Adrenal gland (tissue), 12 donors: ENCODE data around the gene AHNAK2. TPM values are rescaled to one million over a fixed set of nuclear protein-coding genes. Genes with fewer than 3 reads are reported as not detected.

Source experiments
- DNase-seq, 7 donors: peaks; one replicate each; pipeline ENCODE4 v3.0.0-alpha.2; 2019 to 2020
- H3K27ac ChIP-seq, 5 donors: fragments of 200-600 bp; sonication (generic) in 4 of 5; 1 replicate in 3 of 5; 2 replicates in 2 of 5; pipeline versions ENCODE4 v1.5.1 to v1.8.0; 2016 to 2020; ENCODE audit warnings: mild to moderate bottlenecking in 1 of 5
- H3K27me3 ChIP-seq: fragments of 200-600 bp; 2 replicates; pipeline ENCODE4 v1.8.0; 2021
- H3K36me3 ChIP-seq, 2 donors: fragments of 200-600 bp; replicated peaks in 1 of 2; 1 replicate in 1 of 2; 2 replicates in 1 of 2; pipeline versions ENCODE4 v1.5.1 to v1.8.0; 2018 to 2022
- H3K4me1 ChIP-seq, 2 donors: fragments of 200-600 bp; replicated peaks in 1 of 2; 1 replicate in 1 of 2; 2 replicates in 1 of 2; pipeline versions ENCODE4 v1.5.1 to v1.8.0; 2018 to 2021
- H3K4me3 ChIP-seq, 4 donors: fragments of 200-600 bp; sonication (generic) in 3 of 4; one replicate each; pipeline ENCODE4 v1.5.1; 2016 to 2018
- H3K9me3 ChIP-seq, 3 donors: fragments of 200-600 bp; sonication (generic) in 1 of 3; replicated peaks in 1 of 3; 1 replicate in 2 of 3; 2 replicates in 1 of 3; pipeline versions ENCODE4 v1.5.1 to v1.8.0; 2016 to 2021
- POLR2A ChIP-seq, 2 donors: fragments of 450-650 bp; IDR thresholded peaks; one replicate each; pipeline ENCODE4 v1.6.1; 2017; ENCODE audit warnings: antibody characterized with exemption in 2 of 2, mild to moderate bottlenecking in 2 of 2, moderate library complexity in 1 of 2
- WGBS, 4 donors: extraction: QIAGEN DNeasy Blood & Tissue Kit in 2 of 4; methylation state at CpG; one replicate each; pipeline versions ENCODE4 v1.1.5 to v1.1.7; 2013 to 2017; 5-methylcytosine and 5-hydroxymethylcytosine counted together
- intact Hi-C, 2 donors: fragments of 100-400 bp; cut with DNase I; formaldehyde crosslinking; loops; one replicate each; pipeline versions ENCODE4 v1.14.1 to v1.15.0; 2022 to 2023
- polyA plus RNA-seq, 3 donors: library from polyadenylated mRNA; stranded (reverse); fragments of 200-250 nt in 2 of 3; fragments of 350-450 nt in 1 of 3; fragmentation: Illumina TruSeq in 1 of 3; extraction: RNeasy Lipid Tissue Mini Kit (QIAGEN cat#74804) in 1 of 3; gene quantifications; one replicate each; pipeline ENCODE4 v1.2.3, GENCODE V29; 2013 to 2014
- total RNA-seq, 9 donors: library from RNA; depleted of rRNA in 4 of 9; stranded (reverse); fragments of >200 nt in 4 of 9; fragments of 120-200 nt in 1 of 9; fragmentation: NEBNext Ultra II Directional in 1 of 9; extraction: Animal tissue kit (Norgen Biotek cat#: 25700) in 1 of 9; gene quantifications; one replicate each; pipeline versions ENCODE4 v1.1.0 to v1.2.4, GENCODE V29; 2013 to 2023
- TF ChIP-seq, protein P1 (sequence below), 6 experiments: fragments of 450-650 bp in 4 of 6; fragments of 200-600 bp in 2 of 6; sonication (generic) in 1 of 6; IDR thresholded peaks; 1 replicate in 5 of 6; 2 replicates in 1 of 6; pipeline versions ENCODE4 v1.5.1 to v1.8.0; 2016 to 2021; ENCODE audit warnings: antibody characterized with exemption in 6 of 6, mild to moderate bottlenecking in 2 of 6, moderate library complexity in 1 of 6
- donor health status: healthy with polysubstance abuse.
- donor health status: Bipolar disorder and iron deficiency.
- donor health status: DM: yes; HTN: yes; CAD: no.
- donor health status: DM: no; HTN: no; CAD: no.
- donor health status: DM: no; HTN: no; CAD: no.
- donor health status: DM: yes; HTN: yes; CAD: no.

The AHNAK2 gene
- total and polyA plus RNA-seq, 12 donors, result 0.67 to 16.0 (median 4.1) TPM

DNA sequence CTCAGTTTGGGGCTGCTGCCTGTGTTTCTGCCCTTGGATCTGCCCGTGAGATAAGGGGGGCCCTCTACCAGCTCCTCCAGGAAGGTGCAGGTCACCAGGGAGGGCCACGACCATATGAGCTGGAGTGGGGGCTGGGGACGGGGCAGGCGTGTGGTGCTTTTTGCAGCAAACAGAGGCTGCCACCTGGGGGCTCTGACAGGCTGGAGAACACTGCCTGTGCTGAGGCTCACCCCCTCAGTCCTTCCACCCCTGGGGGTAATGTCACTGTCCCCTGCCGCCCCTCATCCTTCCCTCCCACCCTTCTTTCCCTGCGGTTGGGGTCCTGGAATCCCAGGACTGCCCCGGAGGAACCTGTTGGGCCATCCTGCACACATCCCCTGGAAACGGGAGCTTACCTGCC, 50.3 kb downstream of the AHNAK2 start:
- TF ChIP-seq POLR2A (IDR thresholded peaks at IDR 0.05), result no peak
- TF ChIP-seq, protein P1, sequence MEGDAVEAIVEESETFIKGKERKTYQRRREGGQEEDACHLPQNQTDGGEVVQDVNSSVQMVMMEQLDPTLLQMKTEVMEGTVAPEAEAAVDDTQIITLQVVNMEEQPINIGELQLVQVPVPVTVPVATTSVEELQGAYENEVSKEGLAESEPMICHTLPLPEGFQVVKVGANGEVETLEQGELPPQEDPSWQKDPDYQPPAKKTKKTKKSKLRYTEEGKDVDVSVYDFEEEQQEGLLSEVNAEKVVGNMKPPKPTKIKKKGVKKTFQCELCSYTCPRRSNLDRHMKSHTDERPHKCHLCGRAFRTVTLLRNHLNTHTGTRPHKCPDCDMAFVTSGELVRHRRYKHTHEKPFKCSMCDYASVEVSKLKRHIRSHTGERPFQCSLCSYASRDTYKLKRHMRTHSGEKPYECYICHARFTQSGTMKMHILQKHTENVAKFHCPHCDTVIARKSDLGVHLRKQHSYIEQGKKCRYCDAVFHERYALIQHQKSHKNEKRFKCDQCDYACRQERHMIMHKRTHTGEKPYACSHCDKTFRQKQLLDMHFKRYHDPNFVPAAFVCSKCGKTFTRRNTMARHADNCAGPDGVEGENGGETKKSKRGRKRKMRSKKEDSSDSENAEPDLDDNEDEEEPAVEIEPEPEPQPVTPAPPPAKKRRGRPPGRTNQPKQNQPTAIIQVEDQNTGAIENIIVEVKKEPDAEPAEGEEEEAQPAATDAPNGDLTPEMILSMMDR (IDR thresholded peaks at IDR 0.05), result no peak
- no peaks in the 10 kb centered on the region for H3K9me3 ChIP-seq
- no peak overlapping the region for H3K27ac ChIP-seq
- H3K36me3 ChIP-seq, result no peaks in the 10 kb centered on the region
- DNase-seq, result no peak
- peaks cover 5% of the 10 kb centered on the region for H3K27me3 ChIP-seq
- no peak overlapping the region for H3K4me3 ChIP-seq
- 45 to 62% (median 58%) methylated on average over 6 to 8 of the region's 8 CpGs for WGBS, 4 donors
- intact Hi-C loops, result no loop called here
- H3K4me1 ChIP-seq, result peaks cover 0 to 6% of the 10 kb centered on the region in 2 donors

DNA sequence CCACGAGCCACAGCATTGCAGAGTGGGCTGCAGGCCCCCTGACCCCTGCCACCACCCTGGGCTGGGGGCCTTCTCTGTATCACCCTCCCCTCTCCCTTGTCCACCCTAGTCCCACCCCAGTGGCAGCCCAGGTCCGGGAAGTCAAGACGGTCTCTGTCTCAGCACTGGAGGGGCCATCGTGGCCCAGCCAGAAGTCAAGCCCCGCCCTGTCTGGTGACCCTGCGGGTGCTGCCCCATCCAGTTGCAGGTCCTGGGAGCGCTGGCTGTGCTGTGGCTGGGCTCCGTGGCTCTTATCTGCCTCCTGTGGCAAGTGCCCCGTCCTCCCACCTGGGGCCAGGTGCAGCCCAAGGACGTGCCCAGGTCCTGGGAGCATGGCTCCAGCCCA, 50.8 kb downstream of the AHNAK2 start:
- Histone ChIP-seq H3K36me3 (no peaks in the 10 kb centered on the region), H3K4me1 (peaks cover 0 to under 1% of the 10 kb centered on the region in 2 donors), H3K9me3 (no peaks in the 10 kb centered on the region), H3K4me3 (no peak overlapping the region), H3K27ac (no peak overlapping the region), H3K27me3 (peaks cover 5% of the 10 kb centered on the region)
- intact Hi-C loops, result no loop called here
- no peak for DNase-seq
- TF ChIP-seq POLR2A (IDR thresholded peaks at IDR 0.05), result no peak
- TF ChIP-seq, protein P1 (IDR thresholded peaks at IDR 0.05), result no peak
- 60 to 63% (median 61%) methylated on average over 1 to 10 of the region's 10 CpGs for WGBS, 4 donors

DNA sequence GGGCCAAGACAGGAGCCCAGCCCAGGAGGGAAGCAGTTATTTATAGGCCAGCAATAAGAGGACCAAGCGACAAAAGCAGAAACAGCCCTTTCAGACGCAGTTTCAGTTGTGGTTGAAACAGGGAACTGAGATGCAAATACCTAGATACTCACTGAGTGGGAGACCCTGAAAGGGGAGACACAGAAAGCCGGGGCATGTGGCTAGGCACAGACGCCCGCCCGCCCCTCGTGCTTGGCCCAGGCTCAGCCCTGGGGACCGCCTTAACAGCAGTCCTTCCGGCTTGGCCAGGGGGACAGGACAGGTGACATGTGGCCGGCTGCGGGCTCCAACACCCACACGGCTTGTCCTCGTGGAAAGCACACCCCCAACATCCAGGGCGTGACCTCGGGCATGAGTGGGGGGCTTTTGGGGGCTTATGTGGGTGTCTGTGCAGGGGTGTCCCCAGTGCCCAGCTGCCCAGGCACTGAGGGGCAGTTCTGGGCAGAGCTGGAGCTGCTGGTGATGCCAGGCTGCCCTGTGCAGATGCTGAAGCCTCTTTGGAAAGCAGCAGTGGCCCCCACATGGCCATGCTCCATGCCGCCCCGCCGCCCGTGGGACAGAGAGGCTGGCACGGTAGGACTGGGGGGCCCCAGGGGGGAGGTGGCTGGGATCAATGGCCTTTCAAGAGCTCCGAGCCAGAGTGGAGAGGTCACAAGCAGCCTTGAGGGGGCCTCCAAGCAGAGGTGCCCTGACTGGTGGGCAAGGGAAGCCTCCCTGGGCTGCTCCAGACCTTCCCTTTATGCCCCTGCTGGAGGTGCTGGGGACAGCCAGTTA, 51.3 kb downstream of the AHNAK2 start:
- Histone ChIP-seq H3K27ac (no peak overlapping the region), H3K36me3 (no peaks in the 10 kb centered on the region), H3K4me1 (no peaks in the 10 kb centered on the region), H3K4me3 (no peak overlapping the region), H3K9me3 (no peaks in the 10 kb centered on the region), H3K27me3 (peaks cover 5% of the 10 kb centered on the region)
- WGBS, 4 donors, result 35 to 65% (median 57%) methylated on average over 5 to 21 of the region's 21 CpGs; no CpG with 5 or more reads in 1 of the 4 donors
- intact Hi-C loops, result no loop called here
- no peak for DNase-seq
- no peak for TF ChIP-seq POLR2A (IDR thresholded peaks at IDR 0.05)
- TF ChIP-seq, protein P1 (IDR thresholded peaks at IDR 0.05), result no peak

DNA sequence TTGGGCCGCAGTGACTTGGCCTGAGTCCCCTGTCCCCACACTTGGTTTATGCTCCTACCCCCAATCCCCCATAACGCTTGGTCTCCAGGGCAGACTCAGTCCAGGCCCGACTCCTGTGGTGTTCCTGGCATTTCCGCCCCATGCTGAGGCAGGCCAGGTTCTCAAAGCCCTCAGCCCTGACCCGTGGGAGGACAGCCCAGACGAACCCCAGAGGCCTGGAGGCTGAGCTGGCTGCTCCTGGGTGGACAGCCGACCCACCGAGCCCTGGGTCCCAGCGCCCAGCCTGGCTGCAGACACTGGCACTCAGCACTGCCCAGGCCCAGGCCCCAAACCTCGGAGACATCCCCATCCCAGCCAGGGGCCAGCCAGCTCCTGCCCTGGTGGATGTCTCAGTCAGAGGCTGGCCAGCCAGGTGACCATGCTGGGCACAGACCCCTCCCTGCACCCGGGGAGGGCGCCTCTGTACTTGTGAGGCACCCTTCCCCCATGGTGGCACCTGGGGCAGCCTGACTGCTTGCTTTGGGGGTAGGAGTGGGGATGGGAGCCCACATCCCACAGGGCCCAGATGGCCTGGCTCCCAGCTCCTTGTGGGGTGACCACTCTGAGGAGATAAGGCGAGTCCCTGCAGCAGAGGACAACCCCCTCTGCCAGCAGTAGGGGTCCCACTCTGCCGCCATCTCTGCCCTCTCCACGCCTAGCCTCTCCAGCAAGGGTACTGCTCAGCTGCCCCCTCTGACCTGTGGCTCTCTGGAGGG, 52.1 kb downstream of the AHNAK2 start:
- WGBS, 4 donors, result 62 to 84% (median 72%) methylated on average over 3 to 15 of the region's 15 CpGs; no CpG with 5 or more reads in 1 of the 4 donors
- no peak for DNase-seq
- no peak overlapping the region for H3K27ac ChIP-seq
- H3K27me3 ChIP-seq, result peaks cover 5% of the 10 kb centered on the region
- H3K36me3 ChIP-seq, result no peaks in the 10 kb centered on the region
- no peaks in the 10 kb centered on the region for H3K4me1 ChIP-seq
- no peak for TF ChIP-seq POLR2A (IDR thresholded peaks at IDR 0.05)
- TF ChIP-seq, protein P1 (IDR thresholded peaks at IDR 0.05), result no peak
- no peaks in the 10 kb centered on the region for H3K9me3 ChIP-seq
- H3K4me3 ChIP-seq, result no peak overlapping the region
- intact Hi-C loops, result no loop called here
